SK-N-SH treated with all-trans-retinoic acid at 6 μM for 48 hours (cell line): ENCODE measurements around the gene PXT1.
"Not testable (repeated sequence)": the region's sequence is repeated elsewhere in the genome, so short reads cannot be mapped to it uniquely, and the experiment has no call there.

Experiments used
- BACH2 ChIP-seq: fragments of 250-450 bp; sonication (Bioruptor Pico); IDR thresholded peaks from 2 replicates; pipeline ENCODE4 v1.9.0; 2021; ENCODE audit warnings: mild to moderate bottlenecking, borderline replicate concordance
- PATZ1 ChIP-seq: fragments of 250-450 bp; sonication (Bioruptor Pico); IDR thresholded peaks from 2 replicates; pipeline ENCODE4 v1.8.0; 2020; ENCODE audit warnings: mild to moderate bottlenecking, moderate library complexity, borderline replicate concordance
- POU6F1 ChIP-seq: fragments of 250-450 bp; sonication (Bioruptor Pico); IDR thresholded peaks from 2 replicates; pipeline ENCODE4 v1.8.0; 2021; ENCODE audit warnings: low read depth, mild to moderate bottlenecking, moderate library complexity, borderline replicate concordance
- SNAI2 ChIP-seq: fragments of 250-450 bp; sonication (Bioruptor Pico); IDR thresholded peaks from 2 replicates; pipeline ENCODE4 v1.5.0; 2020; ENCODE audit warnings: mild to moderate bottlenecking, moderate library complexity

GRCh38 chr6:36452897-36453296 lies 10.2 kb upstream of the PXT1 start:
- not testable (repeated sequence) for TF ChIP-seq POU6F1, BACH2, SNAI2, PATZ1 (CRISPR knock-in tag)
